OCI-LY3 (cell line): Measurements from ENCODE around the gene SERBP1.

Source experiments
- CTCF ChIP-seq: fragments of 200-600, 300-600 bp; sonication (generic); IDR thresholded peaks from 2 replicates; pipeline ENCODE4 v1.5.1; 2014; ENCODE audit warnings: antibody characterized with exemption, low read length, low read depth
- EZH2phosphoT487 ChIP-seq: fragments of 200-600 bp; shearing (Covaris generic); IDR thresholded peaks from 2 replicates; pipeline ENCODE4 v1.6.1; 2018; ENCODE audit warnings: antibody characterized with exemption, mixed run types, low read depth

GRCh38 chr1:67469431-67469830 lies 39.2 kb upstream of the SERBP1 start:
- no peak for TF ChIP-seq CTCF
- no peak for TF ChIP-seq EZH2phosphoT487
